22Rv1 (cell line): ENCODE results near the gene RALY.

Experiments used
- H3K27ac ChIP-seq: fragments of 450-650 bp; 2 replicates; pipeline ENCODE4 v1.5.1; 2017
- ZFX ChIP-seq: fragments of 450-650 bp; IDR thresholded peaks from 2 replicates; pipeline ENCODE4 v1.6.1; 2017; ENCODE audit warnings: antibody characterized with exemption, borderline replicate concordance
- TF ChIP-seq, protein P1 (sequence below): fragments of 450-650 bp; IDR thresholded peaks from 2 replicates; pipeline ENCODE4 v1.5.1; 2017; ENCODE audit warnings: mild to moderate bottlenecking

The RALY gene

DNA sequence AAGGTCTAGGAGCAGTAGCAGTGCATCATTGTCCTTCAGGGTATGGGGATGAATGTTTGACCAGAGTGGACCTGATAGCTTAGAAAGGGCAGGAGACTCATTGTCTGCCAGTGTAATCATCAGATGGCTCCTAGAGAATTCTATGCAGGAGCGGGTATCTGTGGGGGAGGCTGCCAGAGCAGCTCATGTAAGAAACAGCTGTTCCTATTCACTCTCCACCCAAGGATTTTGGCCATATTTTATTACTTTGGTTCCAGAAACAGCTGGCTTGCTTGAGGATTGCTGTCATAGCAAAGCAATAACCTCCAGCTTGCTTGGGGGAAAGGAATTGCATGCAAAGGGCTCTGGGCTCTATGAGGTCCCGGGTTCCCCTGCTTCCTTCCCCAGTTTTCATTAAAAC, 44.1 kb downstream of the RALY start:
- TF ChIP-seq, protein P1, sequence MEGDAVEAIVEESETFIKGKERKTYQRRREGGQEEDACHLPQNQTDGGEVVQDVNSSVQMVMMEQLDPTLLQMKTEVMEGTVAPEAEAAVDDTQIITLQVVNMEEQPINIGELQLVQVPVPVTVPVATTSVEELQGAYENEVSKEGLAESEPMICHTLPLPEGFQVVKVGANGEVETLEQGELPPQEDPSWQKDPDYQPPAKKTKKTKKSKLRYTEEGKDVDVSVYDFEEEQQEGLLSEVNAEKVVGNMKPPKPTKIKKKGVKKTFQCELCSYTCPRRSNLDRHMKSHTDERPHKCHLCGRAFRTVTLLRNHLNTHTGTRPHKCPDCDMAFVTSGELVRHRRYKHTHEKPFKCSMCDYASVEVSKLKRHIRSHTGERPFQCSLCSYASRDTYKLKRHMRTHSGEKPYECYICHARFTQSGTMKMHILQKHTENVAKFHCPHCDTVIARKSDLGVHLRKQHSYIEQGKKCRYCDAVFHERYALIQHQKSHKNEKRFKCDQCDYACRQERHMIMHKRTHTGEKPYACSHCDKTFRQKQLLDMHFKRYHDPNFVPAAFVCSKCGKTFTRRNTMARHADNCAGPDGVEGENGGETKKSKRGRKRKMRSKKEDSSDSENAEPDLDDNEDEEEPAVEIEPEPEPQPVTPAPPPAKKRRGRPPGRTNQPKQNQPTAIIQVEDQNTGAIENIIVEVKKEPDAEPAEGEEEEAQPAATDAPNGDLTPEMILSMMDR: no peak
- TF ChIP-seq ZFX: no peak
- no peak overlapping the region for H3K27ac ChIP-seq

DNA sequence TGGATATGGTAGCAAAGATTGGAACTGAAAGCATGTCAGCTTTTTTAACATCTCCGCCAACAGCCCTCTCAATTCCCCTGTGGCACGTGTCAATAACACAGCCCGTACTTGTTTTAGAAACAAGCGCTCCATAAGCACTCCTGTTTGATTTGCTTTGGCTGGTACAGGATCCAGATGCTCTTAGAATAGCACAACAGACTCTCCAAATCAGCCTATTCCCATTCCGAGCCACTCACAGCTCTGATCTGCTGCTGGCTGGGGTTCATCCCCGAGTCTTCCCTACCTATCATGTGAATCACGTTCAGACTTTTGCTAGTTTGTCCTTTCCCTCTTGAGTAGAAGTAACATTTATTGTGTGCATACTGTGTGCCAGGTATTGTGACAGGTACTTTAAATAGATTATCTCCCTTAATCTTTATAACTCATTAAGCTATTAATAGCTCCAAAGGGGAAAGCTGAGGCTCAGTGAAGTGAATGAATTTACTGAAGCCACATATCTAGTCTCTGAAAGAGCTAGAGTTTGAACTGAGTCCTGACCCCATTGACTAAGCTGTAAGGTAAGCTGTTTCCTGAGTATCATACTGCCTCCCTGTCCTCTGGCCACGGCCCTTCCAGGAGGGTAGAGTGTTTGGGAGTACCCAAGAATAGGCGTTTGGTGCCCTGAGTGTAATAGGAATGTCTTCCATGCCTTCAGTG, 46.7 kb downstream of the RALY start:
- no peak overlapping the region for H3K27ac ChIP-seq
- TF ChIP-seq, protein P1: no peak
- no peak for TF ChIP-seq ZFX

DNA sequence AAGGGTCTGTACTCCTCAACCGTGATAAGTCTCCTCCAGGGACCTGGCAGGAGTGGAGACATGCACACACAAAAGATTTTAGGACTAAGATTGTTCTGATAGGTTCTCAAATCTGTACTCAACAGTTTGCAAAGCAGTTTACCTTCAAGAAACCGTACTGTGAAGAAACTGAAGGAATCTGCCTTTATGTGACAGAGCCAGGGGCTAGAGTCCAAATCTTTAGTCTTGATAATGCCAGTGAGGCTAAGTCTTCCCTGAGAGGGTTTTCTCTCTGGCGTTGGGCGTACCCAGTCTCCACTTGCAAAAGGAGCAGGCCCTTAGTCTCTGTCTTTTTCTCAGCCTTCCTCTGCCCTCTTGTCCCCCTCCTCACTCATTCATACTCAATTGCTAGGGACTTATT, 47.5 kb downstream of the RALY start:
- TF ChIP-seq, protein P1: no peak
- no peak for TF ChIP-seq ZFX
- H3K27ac ChIP-seq: no peak overlapping the region

DNA sequence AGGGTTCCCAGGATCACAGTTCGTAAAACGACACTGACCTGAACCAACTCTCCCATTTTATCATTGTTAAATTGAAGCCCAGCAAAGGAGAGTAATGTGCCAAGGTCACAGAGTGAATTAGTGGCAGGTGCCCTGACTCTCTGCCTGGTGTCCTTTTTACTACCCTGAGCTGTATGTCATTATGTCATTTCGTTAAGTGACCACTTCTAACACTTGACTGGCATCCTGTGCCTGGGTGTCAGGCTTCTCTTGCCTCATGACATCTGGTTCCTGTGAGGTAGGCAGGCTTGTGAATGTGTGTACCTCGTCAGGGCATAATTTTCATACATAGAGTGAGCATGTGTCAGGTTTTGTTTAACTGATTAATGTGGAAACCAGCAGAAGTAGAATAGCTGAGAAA, 48.6 kb downstream of the RALY start:
- H3K27ac ChIP-seq: no peak overlapping the region
- no peak for TF ChIP-seq ZFX
- TF ChIP-seq, protein P1: no peak

DNA sequence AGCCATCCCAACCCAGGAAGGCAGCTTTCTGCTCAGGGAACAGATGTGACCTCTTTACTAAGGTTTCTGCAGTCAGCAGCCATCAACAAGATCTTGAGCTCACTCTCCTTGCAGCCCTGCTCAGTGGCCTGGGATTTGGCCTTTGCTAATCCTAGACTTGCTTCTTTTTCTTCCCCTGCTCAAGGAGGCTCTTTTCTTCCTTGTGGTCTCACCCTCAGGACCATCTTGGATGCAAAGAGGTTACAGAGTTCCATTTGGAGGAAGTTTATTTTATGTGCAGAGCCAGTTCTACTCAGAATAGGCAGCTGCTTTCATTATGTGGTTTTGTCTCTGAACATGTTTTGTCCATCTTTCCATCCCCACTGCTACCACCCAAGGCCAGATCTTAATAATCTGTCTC, 49.3 kb downstream of the RALY start:
- no peak overlapping the region for H3K27ac ChIP-seq
- TF ChIP-seq ZFX: no peak
- TF ChIP-seq, protein P1: no peak

DNA sequence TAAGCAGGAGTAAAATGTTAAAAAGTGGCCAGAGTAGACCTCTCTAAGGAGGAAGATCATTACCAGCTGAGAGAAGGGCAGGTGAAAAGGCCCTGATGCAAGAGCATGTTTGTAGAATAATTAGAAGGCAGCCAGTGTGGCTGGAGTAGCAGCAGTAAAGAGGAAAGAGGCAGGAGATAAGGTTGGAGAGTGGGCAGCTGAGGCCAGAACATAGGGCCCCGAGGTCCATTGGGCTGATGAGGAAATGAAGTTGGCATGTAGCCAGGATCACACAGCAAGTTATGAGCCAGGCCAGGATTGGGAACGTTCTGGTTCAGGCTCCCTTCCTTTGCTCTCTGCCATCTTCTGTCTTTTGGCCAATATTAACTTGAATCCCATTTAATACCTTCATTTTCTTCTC, 51.6 kb downstream of the RALY start:
- no peak for TF ChIP-seq ZFX
- TF ChIP-seq, protein P1: no peak
- H3K27ac ChIP-seq: no peak overlapping the region

DNA sequence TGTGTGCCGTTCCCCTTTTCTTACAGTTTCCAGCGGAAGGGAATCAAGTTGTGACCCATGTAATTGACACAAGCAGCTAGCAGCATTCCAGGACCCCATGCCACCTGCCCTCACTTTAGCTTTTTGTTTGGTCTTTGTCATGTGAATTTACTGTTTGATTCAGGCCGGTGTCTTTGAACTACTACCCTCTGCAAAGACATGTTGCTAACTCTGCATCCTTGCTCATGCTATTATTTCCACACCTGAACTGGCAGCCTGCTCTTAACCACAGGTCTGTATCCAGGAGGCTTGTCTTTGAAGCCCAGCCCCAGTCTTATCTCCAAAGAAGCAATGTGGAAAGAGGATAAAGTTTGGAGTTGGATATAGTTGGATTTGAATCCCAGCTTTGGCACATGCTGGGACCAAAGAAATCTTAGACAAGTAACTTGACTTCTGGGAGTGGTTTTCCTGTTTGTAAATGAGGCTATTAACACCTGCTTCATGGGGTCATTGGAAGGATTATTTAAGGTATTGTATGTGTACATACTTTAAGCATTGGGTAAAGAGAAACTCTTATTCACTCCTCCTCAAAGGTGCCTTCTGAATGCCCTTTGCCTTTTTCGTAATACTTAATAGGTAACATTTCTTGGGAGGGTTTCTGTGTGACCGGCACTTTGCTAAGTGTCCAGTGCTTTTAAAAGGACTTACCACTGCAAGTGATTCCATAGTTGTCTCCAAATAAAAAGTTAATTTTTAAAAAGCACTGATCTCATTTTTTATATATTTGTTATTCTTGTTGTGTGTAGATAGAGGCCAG, 52.4 kb downstream of the RALY start:
- H3K27ac ChIP-seq: no peak overlapping the region
- TF ChIP-seq, protein P1: no peak
- no peak for TF ChIP-seq ZFX
